OCI-LY3 (cell line): ENCODE data around the gene SMR3B.

Experiments used
- H2AFZ ChIP-seq: fragments of 200-600, 300-600 bp; shearing (Covaris generic); 2 replicates; pipeline ENCODE4 v1.6.0; 2014; ENCODE audit warnings: antibody characterized with exemption, low read depth, low read length
- H3K27ac ChIP-seq: fragments of 200-600, 300-600 bp; sonication (generic); 2 replicates; pipeline ENCODE4 v1.5.1; 2014; ENCODE audit warnings: mild to moderate bottlenecking, low read length, moderate library complexity, mixed read lengths
- H3K27me3 ChIP-seq: fragments of 200-600, 300-600 bp; sonication (generic); 2 replicates; pipeline ENCODE4 v1.6.1; 2014; ENCODE audit warnings: low read depth, low read length, mixed read lengths
- H3K36me3 ChIP-seq: fragments of 200-600, 300-600 bp; sonication (generic); replicated peaks from 2 replicates; pipeline ENCODE3; 2014; ENCODE audit warnings: low read depth, low read length, mixed read lengths
- H3K4me1 ChIP-seq: fragments of 300-600, 200-600 bp; sonication (generic); 2 replicates; pipeline ENCODE4 v1.6.1; 2014; ENCODE audit warnings: low read length, mixed read lengths
- H3K4me2 ChIP-seq: fragments of 200-600, 300-600 bp; sonication (generic); 2 replicates; pipeline ENCODE4 v1.6.1; 2014; ENCODE audit warnings: low read length, mixed read lengths
- H3K4me3 ChIP-seq: fragments of 300-600, 200-600 bp; sonication (generic); 2 replicates; pipeline ENCODE4 v1.5.1; 2014; ENCODE audit warnings: antibody characterized with exemption, mild to moderate bottlenecking, low read length, moderate library complexity
- H3K79me2 ChIP-seq: fragments of 300-600, 200-600 bp; shearing (Covaris generic); 2 replicates; pipeline ENCODE4 v1.6.1; 2014; ENCODE audit warnings: mild to moderate bottlenecking, low read length, mixed read lengths
- H3K9ac ChIP-seq: fragments of 300-600, 200-600 bp; shearing (Covaris generic); 2 replicates; pipeline ENCODE4 v1.6.0; 2014; ENCODE audit warnings: mild to moderate bottlenecking, low read length, moderate library complexity
- H3K9me3 ChIP-seq: fragments of 200-600, 300-600 bp; shearing (Covaris generic); 2 replicates; pipeline ENCODE4 v1.6.1; 2014; ENCODE audit warnings: low read length, mixed read lengths; ENCODE audit not compliant: insufficient read depth
- H4K20me1 ChIP-seq: fragments of 200-600, 300-600 bp; sonication (generic); 2 replicates; pipeline ENCODE4 v1.6.1; 2016; ENCODE audit warnings: low read length, mixed read lengths; ENCODE audit not compliant: insufficient read depth
- CTCF ChIP-seq: fragments of 200-600, 300-600 bp; sonication (generic); IDR thresholded peaks from 2 replicates; pipeline ENCODE4 v1.5.1; 2014; ENCODE audit warnings: antibody characterized with exemption, low read length, low read depth
- EZH2phosphoT487 ChIP-seq: fragments of 200-600 bp; shearing (Covaris generic); IDR thresholded peaks from 2 replicates; pipeline ENCODE4 v1.6.1; 2018; ENCODE audit warnings: antibody characterized with exemption, mixed run types, low read depth

Gene SMR3B

GRCh38 chr4:70380578-70380977 is 2.4 kb upstream of the SMR3B start:
- H3K4me3 ChIP-seq, result no peak overlapping the region
- no peak overlapping the region for H3K9ac ChIP-seq
- H3K4me2 ChIP-seq, result no peak overlapping the region

DNA sequence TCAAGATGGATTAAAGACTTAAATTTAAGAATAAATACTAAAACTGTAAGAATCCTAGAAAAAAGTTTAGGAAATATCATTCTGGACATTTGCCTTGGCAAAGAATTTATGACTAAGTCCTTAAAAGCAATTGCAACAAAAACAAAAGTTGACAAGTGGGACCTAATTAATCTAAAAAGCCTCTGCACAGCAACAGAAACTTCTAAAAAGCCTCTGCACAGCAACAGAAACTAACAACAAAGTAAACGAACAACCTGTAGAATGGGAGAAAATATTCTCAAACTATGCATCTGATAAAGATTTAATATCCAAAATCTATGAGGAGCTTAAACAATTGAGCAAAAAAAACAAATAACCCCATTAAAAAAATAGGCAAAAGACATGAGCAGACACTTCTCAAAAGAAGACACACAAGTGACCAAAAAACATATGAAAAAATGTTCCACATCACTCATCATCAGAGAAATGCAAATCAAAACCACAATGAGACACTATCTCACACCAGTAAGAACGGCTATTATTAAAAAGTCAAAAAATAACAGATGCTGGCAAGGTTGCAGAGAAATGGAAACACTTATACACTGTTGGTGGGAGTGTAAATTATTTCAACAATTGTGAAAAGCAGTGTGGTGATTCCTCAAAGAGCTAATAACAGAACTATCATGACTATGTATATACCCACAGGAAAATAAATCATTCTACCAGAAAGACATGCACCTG is 9.3 kb downstream of the SMR3B start:
- Histone ChIP-seq H3K27ac (no peak overlapping the region), H3K4me2 (no peak overlapping the region), H3K4me1 (peaks cover 5% of the 10 kb centered on the region), H3K9ac (no peak overlapping the region), H2AFZ (no peak overlapping the region), H4K20me1 (no peaks in the 10 kb centered on the region), H3K27me3 (no peaks in the 10 kb centered on the region), H3K4me3 (no peak overlapping the region), H3K79me2 (no peaks in the 10 kb centered on the region), H3K9me3 (no peaks in the 10 kb centered on the region), H3K36me3 (no peaks in the 10 kb centered on the region)
- no peak for TF ChIP-seq CTCF
- TF ChIP-seq EZH2phosphoT487, result no peak

More at GRCh38 chr4:70380578-70380977, 2.4 kb upstream of the SMR3B start:
- no peaks in the 10 kb centered on the region for H3K9me3 ChIP-seq
- no peaks in the 10 kb centered on the region for H3K79me2 ChIP-seq
- no peaks in the 10 kb centered on the region for H4K20me1 ChIP-seq
- no peak overlapping the region for H3K27ac ChIP-seq
- no peaks in the 10 kb centered on the region for H3K27me3 ChIP-seq
- TF ChIP-seq CTCF (no peak), EZH2phosphoT487 (no peak)
- H2AFZ ChIP-seq, result no peak overlapping the region
- no peaks in the 10 kb centered on the region for H3K4me1 ChIP-seq
- no peaks in the 10 kb centered on the region for H3K36me3 ChIP-seq

- TF ChIP-seq CTCF (no peak), EZH2phosphoT487 (no peak)
- no peaks in the 10 kb centered on the region for H3K9me3 ChIP-seq
Observed at GRCh38 chr4:70397580-70397979, 14.6 kb downstream of the SMR3B start, which contains the start of gene OPRPN. OPRPN (plus strand) TSS chr4:70397940; CDS start chr4:70399286, 1,346 bp downstream.

DNA sequence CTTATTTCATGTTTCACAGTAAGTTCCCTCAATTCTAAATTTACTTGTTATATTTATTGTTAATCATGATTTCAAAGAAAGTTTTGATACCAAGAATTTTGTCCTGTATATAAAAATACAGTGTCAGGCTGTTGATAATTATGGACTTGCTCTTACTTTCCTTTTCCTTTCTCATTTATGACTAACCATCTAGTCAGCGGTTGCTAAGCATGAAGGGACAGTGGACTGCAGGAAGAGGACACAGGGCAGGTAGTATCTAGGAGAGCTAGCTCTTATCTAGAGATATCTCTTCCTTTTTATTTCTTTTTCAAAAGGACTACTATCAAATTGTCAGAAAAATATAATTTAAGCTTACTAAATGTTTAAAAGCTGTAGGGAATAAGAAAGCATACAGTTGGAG is 16.4 kb downstream of the SMR3B start:
- no peak overlapping the region for H3K9ac ChIP-seq
- no peaks in the 10 kb centered on the region for H3K79me2 ChIP-seq
- H3K4me2 ChIP-seq, result no peak overlapping the region
- no peak overlapping the region for H3K4me3 ChIP-seq
- no peaks in the 10 kb centered on the region for H3K27me3 ChIP-seq
- TF ChIP-seq CTCF (no peak), EZH2phosphoT487 (no peak)
- no peak overlapping the region for H2AFZ ChIP-seq
- no peak overlapping the region for H3K27ac ChIP-seq
- H3K4me1 ChIP-seq, result no peaks in the 10 kb centered on the region
- H3K9me3 ChIP-seq, result no peaks in the 10 kb centered on the region
- H3K36me3 ChIP-seq, result no peaks in the 10 kb centered on the region
- no peaks in the 10 kb centered on the region for H4K20me1 ChIP-seq

More at GRCh38 chr4:70397580-70397979, 14.6 kb downstream of the SMR3B start, which contains the start of gene OPRPN:
- no peak within 1 kb of the TSS for H3K9ac ChIP-seq
- H3K36me3 ChIP-seq, result no peaks in the 10 kb centered on the region
- H4K20me1 ChIP-seq, result no peaks in the 10 kb centered on the region
- no peaks in the 10 kb centered on the region for H3K4me1 ChIP-seq
- H2AFZ ChIP-seq, result no peak within 1 kb of the TSS
- no peaks in the 10 kb centered on the region for H3K79me2 ChIP-seq
- no peak within 1 kb of the TSS for H3K27ac ChIP-seq
- no peak within 1 kb of the TSS for H3K4me2 ChIP-seq
- H3K27me3 ChIP-seq, result no peaks in the 10 kb centered on the region
- H3K4me3 ChIP-seq, result no peak within 1 kb of the TSS
